Keratinocyte (primary cell): ENCODE data around the gene NDRG3. TPM values are rescaled to one million over a fixed set of nuclear protein-coding genes. Genes with fewer than 3 reads are reported as not detected.

Experiments used
- DNase-seq: peaks from one replicate; pipeline ENCODE4 v3.0.0-alpha.2; 2011; ENCODE audit warnings: low read depth, missing footprints, low spot score
- FAIRE-seq: peaks from 2 replicates; lab custom pipeline; 2011; peaks lifted over from hg19 to GRCh38; lab: Jason Lieb, UNC
- H2AFZ ChIP-seq: 2 replicates; pipeline ENCODE4 v1.6.0; 2012; ENCODE audit warnings: low read length, control low read depth, inconsistent platforms; ENCODE audit not compliant: control insufficient read depth
- H3K27ac ChIP-seq: 2 replicates; pipeline ENCODE4 v1.5.1; 2011; ENCODE audit warnings: low read length; ENCODE audit not compliant: control insufficient read depth, insufficient read depth
- H3K27me3 ChIP-seq: 3 replicates; pipeline ENCODE4 v1.6.0; 2011; ENCODE audit warnings: low read length; ENCODE audit not compliant: control insufficient read depth, insufficient read depth; ENCODE audit errors: extremely low read depth
- H3K36me3 ChIP-seq, 2 experiments: 2 replicates in 1 of 2; 3 replicates in 1 of 2; pipeline ENCODE4 v1.5.1; 2011; ENCODE audit warnings: low read length in 2 of 2, mild to moderate bottlenecking in 1 of 2; ENCODE audit not compliant: control insufficient read depth in 2 of 2, insufficient read depth in 2 of 2; ENCODE audit errors: extremely low read depth in 1 of 2
- H3K4me1 ChIP-seq: 3 replicates; pipeline ENCODE4 v1.5.1; 2011; ENCODE audit warnings: low read length; ENCODE audit not compliant: control insufficient read depth, insufficient read depth; ENCODE audit errors: extremely low read depth
- H3K4me2 ChIP-seq: 3 replicates; pipeline ENCODE4 v1.6.0; 2011; ENCODE audit warnings: low read depth, low read length; ENCODE audit not compliant: control insufficient read depth, insufficient read depth; ENCODE audit errors: extremely low read depth
- H3K4me3 ChIP-seq, 3 experiments: fragments of 200-600 bp in 1 of 3; sonication (generic) in 1 of 3; 2 replicates in 2 of 3; 3 replicates in 1 of 3; pipeline ENCODE4 v1.5.1; 2011 to 2016; ENCODE audit warnings: low read length in 3 of 3, mild to moderate bottlenecking in 3 of 3, control low read depth in 2 of 3, inconsistent platforms in 1 of 3, low read depth in 1 of 3, mixed read lengths in 1 of 3, mixed run types in 1 of 3, moderate library complexity in 1 of 3; ENCODE audit not compliant: control insufficient read depth in 2 of 3, insufficient read depth in 2 of 3; ENCODE audit errors: extremely low read depth in 1 of 3
- H3K79me2 ChIP-seq: 2 replicates; pipeline ENCODE4 v1.6.0; 2012; ENCODE audit warnings: low read length; ENCODE audit not compliant: control insufficient read depth, insufficient read depth
- H3K9ac ChIP-seq: 3 replicates; pipeline ENCODE4 v1.6.0; 2011; ENCODE audit warnings: low read length; ENCODE audit not compliant: control insufficient read depth, insufficient read depth; ENCODE audit errors: extremely low read depth
- H3K9me1 ChIP-seq: 3 replicates; pipeline ENCODE4 v1.6.0; 2011; ENCODE audit warnings: low read length; ENCODE audit not compliant: control insufficient read depth, insufficient read depth; ENCODE audit errors: extremely low read depth
- H3K9me3 ChIP-seq: 2 replicates; pipeline ENCODE4 v1.5.1; 2012; ENCODE audit warnings: low read depth, low read length; ENCODE audit not compliant: control insufficient read depth
- H4K20me1 ChIP-seq: 3 replicates; pipeline ENCODE4 v1.6.0; 2011; ENCODE audit warnings: low read length; ENCODE audit not compliant: control insufficient read depth, insufficient read depth; ENCODE audit errors: extremely low read depth
- CTCF ChIP-seq, 3 experiments: IDR thresholded peaks in 1 of 3; conservative IDR thresholded peaks in 1 of 3; optimal IDR thresholded peaks in 1 of 3; 2 replicates in 2 of 3; 3 replicates in 1 of 3; pipeline versions ENCODE3 to v1.5.1; 2011; ENCODE audit warnings: low read length in 3 of 3, mild to moderate bottlenecking in 3 of 3, moderate library complexity in 2 of 3, control low read depth in 1 of 3, inconsistent platforms in 1 of 3; ENCODE audit not compliant: insufficient read depth in 2 of 3; ENCODE audit errors: extremely low read depth in 1 of 3
- EZH2 ChIP-seq: IDR thresholded peaks from one replicate; pipeline ENCODE4 v1.6.1; 2012; ENCODE audit warnings: inconsistent platforms, mild to moderate bottlenecking, low read length, moderate library complexity
- dilution Hi-C: fragments of 300-500 bp; cut with MboI; formaldehyde crosslinking; loops from one replicate; pipeline ENCODE4 v1.7.0; 2020; ENCODE audit warnings: low sequenced_read_pairs; ENCODE audit not compliant: extremely low pct_ligation_motif_present
- polyA plus RNA-seq, 5 experiments: library from polyadenylated mRNA; depleted of rRNA in 3 of 5; stranded (reverse) in 3 of 5; stranded (forward) in 1 of 5; unstranded in 1 of 5; fragments of >200 nt; gene quantifications; 1 replicate in 1 of 5; 2 replicates in 3 of 5; 3 replicates in 1 of 5; pipeline versions ENCODE4 v1.2.1 to v1.2.3, GENCODE V29; 2011 to 2012; ENCODE audit warnings: missing spikeins in 2 of 5, low read depth in 1 of 5, low replicate concordance in 1 of 5

Gene NDRG3
- polyA plus RNA-seq, 1 donor (not counting 4 experiments of a cell fraction or from before 2014, with no cell fraction given), result 44.1 TPM

GRCh38 chr20:36720510-36720909 is 25.4 kb downstream of the NDRG3 start:
- no peak for FAIRE-seq
- Histone ChIP-seq H3K79me2 (no peaks in the 10 kb centered on the region), H2AFZ (no peak overlapping the region), H3K9me1 (no peaks in the 10 kb centered on the region), H3K4me1 (no peaks in the 10 kb centered on the region), H3K9me3 (no peaks in the 10 kb centered on the region), H3K4me3 (no peak overlapping the region), H3K27ac (no peak overlapping the region), H3K27me3 (no peaks in the 10 kb centered on the region), H3K36me3 (peaks cover 0 to 2% of the 10 kb centered on the region in 2 experiments), H3K4me2 (no peak overlapping the region), H3K9ac (no peak overlapping the region), H4K20me1 (no peaks in the 10 kb centered on the region)
- no peak for DNase-seq
- dilution Hi-C loops, result no loop called here
- no peak for TF ChIP-seq CTCF (optimal IDR thresholded peaks at IDR 0.05 in 1 of 3, IDR thresholded peaks at IDR 0.05 in 1 of 3, conservative IDR thresholded peaks at IDR 0.05 in 1 of 3; ENCODE audit: extremely low read depth in 1 of 3, insufficient read depth in 2 of 3, low read length in 3 of 3)
- no peak for TF ChIP-seq EZH2

GRCh38 chr20:36717657-36718056 is 28.2 kb downstream of the NDRG3 start:
- Histone ChIP-seq H3K27ac (no peak overlapping the region), H3K4me3 (no peak overlapping the region), H3K9me3 (no peaks in the 10 kb centered on the region), H3K4me1 (no peaks in the 10 kb centered on the region), H4K20me1 (no peaks in the 10 kb centered on the region), H3K79me2 (no peaks in the 10 kb centered on the region), H3K36me3 (peaks cover 0 to 2% of the 10 kb centered on the region in 2 experiments), H3K9ac (no peak overlapping the region), H3K27me3 (no peaks in the 10 kb centered on the region), H2AFZ (no peak overlapping the region), H3K4me2 (no peak overlapping the region), H3K9me1 (no peaks in the 10 kb centered on the region)
- dilution Hi-C loops, result no loop called here
- TF ChIP-seq CTCF (optimal IDR thresholded peaks at IDR 0.05 in 1 of 3, IDR thresholded peaks at IDR 0.05 in 1 of 3, conservative IDR thresholded peaks at IDR 0.05 in 1 of 3; ENCODE audit: extremely low read depth in 1 of 3, insufficient read depth in 2 of 3, low read length in 3 of 3) (peak; percentile 15 to 39 (median 35)), EZH2 (no peak)
- no peak for DNase-seq
- FAIRE-seq, result no peak
